HepG2 (cell line): ENCODE measurements around the gene PPP2R5B. TPM values are rescaled to one million over a fixed set of nuclear protein-coding genes. Genes with fewer than 3 reads are reported as not detected.

ENCODE experiments used
- FOXA3 ChIP-seq: IDR thresholded peaks from 2 replicates; pipeline ENCODE4 v1.6.1; 2016; ENCODE audit warnings: missing genetic modification reagents, missing compliant biosample characterization
- IKZF5 ChIP-seq: IDR thresholded peaks from 2 replicates; pipeline ENCODE4 v1.6.1; 2018; ENCODE audit warnings: missing genetic modification reagents, mild to moderate bottlenecking, missing compliant biosample characterization
- NKX3-1 ChIP-seq: sonication (generic); formaldehyde crosslinking; IDR thresholded peaks from 2 replicates; pipeline ENCODE4 v1.5.0; 2020; ENCODE audit warnings: missing genetic modification reagents
- PHF20 ChIP-seq: sonication (generic); formaldehyde crosslinking; IDR thresholded peaks from 2 replicates; pipeline ENCODE4 v1.5.0; 2020; ENCODE audit warnings: mild to moderate bottlenecking, missing genetic modification reagents
- SOX6 ChIP-seq, 2 experiments: fragments of 450-650 bp in 1 of 2; sonication (generic) in 1 of 2; formaldehyde crosslinking in 1 of 2; IDR thresholded peaks; 2 replicates each; pipeline versions ENCODE4 v1.4.0 to v1.6.1; 2017 to 2020; ENCODE audit warnings: antibody characterized with exemption in 1 of 2, mild to moderate bottlenecking in 1 of 2, missing genetic modification reagents in 1 of 2
- XRCC5 ChIP-seq: fragments of 200-400 bp; formaldehyde crosslinking; optimal IDR thresholded peaks from 2 replicates; pipeline ENCODE3; 2017; ENCODE audit warnings: mild to moderate bottlenecking, low read length
- ZNF142 ChIP-seq: sonication (generic); formaldehyde crosslinking; IDR thresholded peaks from 2 replicates; pipeline ENCODE4 v1.4.0; 2020; ENCODE audit warnings: missing genetic modification reagents
- ZNF263 ChIP-seq: sonication (generic); formaldehyde crosslinking; IDR thresholded peaks from 2 replicates; pipeline ENCODE4 v1.4.0; 2020; ENCODE audit warnings: missing genetic modification reagents
- ZNF274 ChIP-seq: sonication (generic); formaldehyde crosslinking; IDR thresholded peaks from 2 replicates; pipeline ENCODE4 v1.5.1; 2020; ENCODE audit warnings: mild to moderate bottlenecking, missing genetic modification reagents
- ZNF414 ChIP-seq: sonication (generic); formaldehyde crosslinking; IDR thresholded peaks from 2 replicates; pipeline ENCODE4 v1.5.0; 2020; ENCODE audit warnings: missing genetic modification reagents
- ZNF44 ChIP-seq: sonication (generic); formaldehyde crosslinking; IDR thresholded peaks from 2 replicates; pipeline ENCODE4 v1.5.1; 2020; ENCODE audit warnings: mild to moderate bottlenecking, missing genetic modification reagents
- polyA plus RNA-seq, 8 experiments: library from polyadenylated mRNA; depleted of rRNA in 3 of 8; stranded (reverse) in 7 of 8; unstranded in 1 of 8; fragments of >200 nt; fragmentation: Illumina TruSeq in 4 of 8; extraction: Trizol in 4 of 8; gene quantifications; 2 replicates each; pipeline versions ENCODE4 v1.2.1 to v1.2.3, GENCODE V29; 2011 to 2016; ENCODE audit warnings: low read depth in 4 of 8, missing spikeins in 1 of 8, mixed read lengths in 1 of 8; ENCODE audit not compliant: insufficient read depth in 1 of 8
- total RNA-seq, 5 experiments: library from RNA; depleted of rRNA; stranded (reverse); fragments of >200 nt; fragmentation: Illumina TruSeq; extraction: Trizol; gene quantifications; 2 replicates each; pipeline ENCODE4 v1.2.3, GENCODE V29; 2016; ENCODE audit warnings: low read depth in 1 of 5
- TF ChIP-seq, protein P1 (sequence below): sonication (generic); formaldehyde crosslinking; IDR thresholded peaks from 2 replicates; pipeline ENCODE4 v1.5.0; 2020; ENCODE audit warnings: mild to moderate bottlenecking, missing genetic modification reagents, moderate library complexity
- TF ChIP-seq, protein P2 (sequence below): sonication (generic); formaldehyde crosslinking; IDR thresholded peaks from 2 replicates; pipeline ENCODE4 v1.9.0; 2022; ENCODE audit warnings: low read depth, missing genetic modification reagents
- TF ChIP-seq, protein P3 (sequence below): sonication (generic); formaldehyde crosslinking; IDR thresholded peaks from 2 replicates; pipeline ENCODE4 v1.5.0; 2020; ENCODE audit warnings: mild to moderate bottlenecking, missing genetic modification reagents

Gene PPP2R5B
- total and polyA plus RNA-seq, 2 of the 13 experiments (the other 11 are each of a cell fraction or from before 2014, with no cell fraction given) = 2.3 to 8.3 TPM

- TF ChIP-seq ZNF414 (CRISPR knock-in tag) (peak; percentile 15; the same call in 1 of the 2 replicates), FOXA3 (CRISPR knock-in tag) (peak; percentile 22; the same call in 1 of the 2 replicates), IKZF5 (CRISPR knock-in tag) (peak; percentile 63), ZNF274 (CRISPR knock-in tag) (0 out of 2 replicates have a peak, but pooled peaks have one; percentile 29), SOX6 (IDR thresholded peaks at IDR 0.05) (no peak), SOX6 (CRISPR knock-in tag; IDR thresholded peaks at IDR 0.05) (peak; percentile 72; the same call in 1 of the 2 replicates), ZNF44 (CRISPR knock-in tag) (no peak), ZNF263 (CRISPR knock-in tag) (peak; percentile 27; the same call in 1 of the 2 replicates), PHF20 (CRISPR knock-in tag) (no peak), NKX3-1 (CRISPR knock-in tag) (no peak), XRCC5 (peak; percentile 91), ZNF142 (CRISPR knock-in tag) (peak; percentile 95)
- TF ChIP-seq, protein P1, sequence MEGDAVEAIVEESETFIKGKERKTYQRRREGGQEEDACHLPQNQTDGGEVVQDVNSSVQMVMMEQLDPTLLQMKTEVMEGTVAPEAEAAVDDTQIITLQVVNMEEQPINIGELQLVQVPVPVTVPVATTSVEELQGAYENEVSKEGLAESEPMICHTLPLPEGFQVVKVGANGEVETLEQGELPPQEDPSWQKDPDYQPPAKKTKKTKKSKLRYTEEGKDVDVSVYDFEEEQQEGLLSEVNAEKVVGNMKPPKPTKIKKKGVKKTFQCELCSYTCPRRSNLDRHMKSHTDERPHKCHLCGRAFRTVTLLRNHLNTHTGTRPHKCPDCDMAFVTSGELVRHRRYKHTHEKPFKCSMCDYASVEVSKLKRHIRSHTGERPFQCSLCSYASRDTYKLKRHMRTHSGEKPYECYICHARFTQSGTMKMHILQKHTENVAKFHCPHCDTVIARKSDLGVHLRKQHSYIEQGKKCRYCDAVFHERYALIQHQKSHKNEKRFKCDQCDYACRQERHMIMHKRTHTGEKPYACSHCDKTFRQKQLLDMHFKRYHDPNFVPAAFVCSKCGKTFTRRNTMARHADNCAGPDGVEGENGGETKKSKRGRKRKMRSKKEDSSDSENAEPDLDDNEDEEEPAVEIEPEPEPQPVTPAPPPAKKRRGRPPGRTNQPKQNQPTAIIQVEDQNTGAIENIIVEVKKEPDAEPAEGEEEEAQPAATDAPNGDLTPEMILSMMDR (CRISPR knock-in tag) = peak; percentile 94
- TF ChIP-seq, protein P2, sequence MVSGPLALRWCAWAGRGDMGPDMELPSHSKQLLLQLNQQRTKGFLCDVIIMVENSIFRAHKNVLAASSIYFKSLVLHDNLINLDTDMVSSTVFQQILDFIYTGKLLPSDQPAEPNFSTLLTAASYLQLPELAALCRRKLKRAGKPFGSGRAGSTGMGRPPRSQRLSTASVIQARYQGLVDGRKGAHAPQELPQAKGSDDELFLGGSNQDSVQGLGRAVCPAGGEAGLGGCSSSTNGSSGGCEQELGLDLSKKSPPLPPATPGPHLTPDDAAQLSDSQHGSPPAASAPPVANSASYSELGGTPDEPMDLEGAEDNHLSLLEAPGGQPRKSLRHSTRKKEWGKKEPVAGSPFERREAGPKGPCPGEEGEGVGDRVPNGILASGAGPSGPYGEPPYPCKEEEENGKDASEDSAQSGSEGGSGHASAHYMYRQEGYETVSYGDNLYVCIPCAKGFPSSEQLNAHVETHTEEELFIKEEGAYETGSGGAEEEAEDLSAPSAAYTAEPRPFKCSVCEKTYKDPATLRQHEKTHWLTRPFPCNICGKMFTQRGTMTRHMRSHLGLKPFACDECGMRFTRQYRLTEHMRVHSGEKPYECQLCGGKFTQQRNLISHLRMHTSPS (CRISPR knock-in tag) = peak; percentile 36; the same call in 1 of the 2 replicates
- TF ChIP-seq, protein P3, sequence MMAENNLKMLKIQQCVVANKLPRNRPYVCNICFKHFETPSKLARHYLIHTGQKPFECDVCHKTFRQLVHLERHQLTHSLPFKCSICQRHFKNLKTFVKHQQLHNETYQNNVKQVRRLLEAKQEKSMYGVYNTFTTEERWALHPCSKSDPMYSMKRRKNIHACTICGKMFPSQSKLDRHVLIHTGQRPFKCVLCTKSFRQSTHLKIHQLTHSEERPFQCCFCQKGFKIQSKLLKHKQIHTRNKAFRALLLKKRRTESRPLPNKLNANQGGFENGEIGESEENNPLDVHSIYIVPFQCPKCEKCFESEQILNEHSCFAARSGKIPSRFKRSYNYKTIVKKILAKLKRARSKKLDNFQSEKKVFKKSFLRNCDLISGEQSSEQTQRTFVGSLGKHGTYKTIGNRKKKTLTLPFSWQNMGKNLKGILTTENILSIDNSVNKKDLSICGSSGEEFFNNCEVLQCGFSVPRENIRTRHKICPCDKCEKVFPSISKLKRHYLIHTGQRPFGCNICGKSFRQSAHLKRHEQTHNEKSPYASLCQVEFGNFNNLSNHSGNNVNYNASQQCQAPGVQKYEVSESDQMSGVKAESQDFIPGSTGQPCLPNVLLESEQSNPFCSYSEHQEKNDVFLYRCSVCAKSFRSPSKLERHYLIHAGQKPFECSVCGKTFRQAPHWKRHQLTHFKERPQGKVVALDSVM (CRISPR knock-in tag) = peak; percentile 39; the same call in 1 of the 2 replicates
Measured at GRCh38 chr11:64887757-64888405, 36.6 kb upstream of the PPP2R5B start (continued).
